ENCODE results near the gene TANGO6. TPM values are rescaled to one million over a fixed set of nuclear protein-coding genes. Genes with fewer than 3 reads are reported as not detected.

Gene TANGO6
- polyA plus RNA-seq, 6 donors from 2014 or later, result 8.5 to 17.0 (median 10.8) TPM

DNA sequence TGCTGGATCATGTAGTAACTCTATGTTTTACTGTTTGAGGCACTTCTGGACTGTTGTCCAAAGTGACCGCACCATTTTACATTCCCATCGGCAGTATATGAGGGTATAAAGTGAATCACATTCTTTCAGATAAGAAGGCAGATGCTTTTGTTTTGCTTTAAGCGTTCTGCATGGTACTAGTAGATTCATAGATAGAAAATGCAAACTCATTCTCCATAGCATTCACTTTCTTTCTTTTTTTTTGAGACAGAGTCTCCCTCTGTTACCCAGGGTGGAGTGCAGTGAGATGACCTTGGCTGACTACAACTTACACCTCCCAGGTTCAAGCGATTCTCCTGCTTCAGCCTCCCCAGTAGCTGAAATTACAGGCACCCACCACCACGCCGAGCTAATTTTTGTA is 40.4 kb downstream of the TANGO6 start:
- Mint-ChIP-seq H3K9me3 (no peaks in the 10 kb centered on the region), H3K27ac (no peak overlapping the region), H3K36me3 (peaks cover 0 to 25% of the 10 kb centered on the region in 2 donors), H3K4me1 (no peaks in the 10 kb centered on the region), H3K4me3 (no peak overlapping the region), H3K27me3 (no peaks in the 10 kb centered on the region)
- no peak for ATAC-seq (ENCODE audit: low read depth in 2 of 2)
- DNase-seq, result no peak

DNA sequence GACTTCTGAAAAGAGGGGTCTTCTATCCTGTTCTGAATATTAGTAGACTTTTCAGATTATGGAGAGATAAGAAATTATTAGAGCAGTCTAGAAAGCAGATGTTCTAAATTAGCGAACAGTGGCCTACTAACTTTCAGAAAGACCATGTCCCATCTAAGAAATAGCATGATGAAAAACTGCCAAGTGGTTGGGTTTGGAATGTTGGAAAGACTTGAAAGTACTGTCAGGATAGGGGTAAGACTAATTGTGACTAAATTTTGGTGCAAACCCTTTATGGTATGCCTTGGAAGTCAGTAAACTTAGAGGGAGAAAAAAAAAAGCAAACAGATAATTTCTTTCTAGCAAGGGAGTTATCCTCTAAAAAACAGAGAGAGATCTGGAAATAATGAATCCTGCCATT is 41.1 kb downstream of the TANGO6 start:
- Mint-ChIP-seq H3K9me3 (no peaks in the 10 kb centered on the region), H3K4me1 (no peaks in the 10 kb centered on the region), H3K27me3 (no peaks in the 10 kb centered on the region), H3K4me3 (no peak overlapping the region), H3K27ac (peak overlapping the region in 2 of 6 donors; percentile 55 to 65), H3K36me3 (peaks cover 0 to 25% of the 10 kb centered on the region in 2 donors)
- ATAC-seq (ENCODE audit: low read depth in 2 of 2) (no peak), DNase-seq (no peak)

DNA sequence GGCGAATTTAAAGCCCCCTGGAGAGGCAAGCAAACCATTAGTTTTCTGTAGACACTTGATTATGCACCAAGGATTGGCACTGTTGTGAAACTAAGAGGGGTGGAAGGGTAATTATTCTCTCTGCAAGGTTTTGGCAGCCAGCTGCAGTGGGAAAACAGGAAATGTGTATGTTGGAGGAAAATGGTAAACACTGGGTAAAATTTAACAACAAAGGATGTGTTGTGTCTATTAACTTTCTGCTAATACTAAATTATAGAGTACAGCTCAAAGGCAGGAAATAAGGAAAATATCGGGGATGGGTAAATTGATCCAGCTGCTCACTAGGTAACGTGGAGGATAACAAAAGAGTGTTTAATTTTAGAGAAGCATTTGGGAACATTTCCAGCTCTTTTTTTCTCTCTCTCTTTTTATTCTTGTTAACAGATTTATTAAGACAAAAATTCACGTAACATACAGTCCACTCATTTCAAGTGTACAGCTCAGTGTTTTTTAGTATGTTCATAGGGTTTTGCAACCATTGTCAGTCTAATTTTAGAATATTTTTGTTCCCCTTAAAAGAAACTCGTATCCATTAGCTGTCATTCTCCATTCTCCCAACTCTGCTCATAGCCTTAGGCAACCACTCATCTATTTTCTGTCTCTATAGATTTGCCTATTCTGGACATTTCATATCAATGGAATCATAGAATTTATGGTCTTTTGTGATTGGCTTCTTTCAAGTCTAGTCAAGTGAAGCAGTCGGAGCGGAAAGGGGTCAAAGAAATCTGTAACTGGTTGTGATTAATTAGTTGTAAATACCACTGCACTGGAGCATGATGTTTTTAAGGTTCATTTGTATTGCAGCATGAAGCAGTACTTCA is 41.8 kb downstream of the TANGO6 start:
- Mint-ChIP-seq H3K27ac (peak overlapping the region in 1 of 6 donors; percentile 55), H3K36me3 (peaks cover 0 to 25% of the 10 kb centered on the region in 2 donors), H3K27me3 (no peaks in the 10 kb centered on the region), H3K4me3 (no peak overlapping the region), H3K4me1 (no peaks in the 10 kb centered on the region), H3K9me3 (no peaks in the 10 kb centered on the region)
- DNase-seq, result no peak
- no peak for ATAC-seq (ENCODE audit: low read depth in 2 of 2)

GRCh38 chr16:68887107-68887506 is 43.8 kb downstream of the TANGO6 start:
- H3K27ac Mint-ChIP-seq, result peak overlapping the region in 1 of 6 donors; percentile 76
- no peaks in the 10 kb centered on the region for H3K4me1 Mint-ChIP-seq
- ATAC-seq (ENCODE audit: low read depth in 2 of 2) (no peak), DNase-seq (no peak)
- H3K27me3 Mint-ChIP-seq, result no peaks in the 10 kb centered on the region
- no peak overlapping the region for H3K4me3 Mint-ChIP-seq
- H3K9me3 Mint-ChIP-seq, result no peaks in the 10 kb centered on the region
- H3K36me3 Mint-ChIP-seq, result peaks cover 0 to 20% of the 10 kb centered on the region in 2 donors

DNA sequence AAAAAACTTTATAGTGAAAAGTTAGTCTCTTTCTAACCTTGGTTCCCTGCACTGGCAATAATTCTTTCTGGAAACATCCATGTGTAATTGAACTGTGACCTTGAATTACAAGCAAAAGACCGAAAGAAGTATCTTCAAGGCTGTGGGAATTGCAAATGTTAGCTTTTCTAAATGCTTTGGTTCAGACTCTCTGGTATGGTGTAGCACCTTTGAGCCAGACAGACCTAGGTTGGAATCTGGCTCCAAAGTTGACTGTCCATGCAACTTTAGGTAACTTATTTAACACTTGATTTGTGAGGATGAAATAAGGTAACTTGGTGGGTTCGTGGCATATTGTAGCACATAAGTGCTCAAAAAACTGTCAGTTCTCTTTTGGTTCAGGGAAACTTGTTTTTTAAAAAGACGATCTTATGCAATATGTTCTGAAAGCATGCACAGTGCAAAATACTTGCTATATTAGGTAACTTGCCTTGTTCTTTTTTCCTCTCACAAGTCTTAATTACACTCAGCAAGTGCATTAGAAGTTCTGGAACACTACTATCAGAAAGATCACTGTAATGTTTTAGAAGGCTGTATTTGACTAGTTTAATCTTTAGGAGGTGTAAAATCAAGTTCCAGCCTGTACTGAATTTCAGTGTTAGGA is 46.3 kb downstream of the TANGO6 start:
- no peak for DNase-seq
- H3K27ac Mint-ChIP-seq, result no peak overlapping the region
- H3K4me1 Mint-ChIP-seq, result no peaks in the 10 kb centered on the region
- no peaks in the 10 kb centered on the region for H3K9me3 Mint-ChIP-seq
- no peak for ATAC-seq (ENCODE audit: low read depth in 2 of 2)
- H3K4me3 Mint-ChIP-seq, result no peak overlapping the region
- H3K27me3 Mint-ChIP-seq, result no peaks in the 10 kb centered on the region
- peaks cover 7 to 15% of the 10 kb centered on the region in 2 donors for H3K36me3 Mint-ChIP-seq

- Mint-ChIP-seq H3K4me1 (no peaks in the 10 kb centered on the region), H3K27ac (no peak overlapping the region), H3K27me3 (no peaks in the 10 kb centered on the region), H3K9me3 (no peaks in the 10 kb centered on the region), H3K36me3 (peaks cover 6 to 7% of the 10 kb centered on the region in 2 donors), H3K4me3 (no peak overlapping the region)
- no peak for ATAC-seq (ENCODE audit: low read depth in 2 of 2)
- DNase-seq, result no peak
Observed at GRCh38 chr16:68892214-68892613, 48.9 kb downstream of the TANGO6 start.

- Mint-ChIP-seq H3K9me3 (no peaks in the 10 kb centered on the region), H3K4me3 (no peak overlapping the region), H3K27ac (no peak overlapping the region), H3K36me3 (peaks cover 5 to 7% of the 10 kb centered on the region in 2 donors), H3K27me3 (no peaks in the 10 kb centered on the region), H3K4me1 (no peaks in the 10 kb centered on the region)
- DNase-seq (no peak), ATAC-seq (ENCODE audit: low read depth in 2 of 2) (no peak)
Observed at GRCh38 chr16:68892898-68893297, 49.6 kb downstream of the TANGO6 start.

- H3K9me3 Mint-ChIP-seq, result no peaks in the 10 kb centered on the region
- H3K36me3 Mint-ChIP-seq, result peaks cover 5 to 7% of the 10 kb centered on the region in 2 donors
- H3K27ac Mint-ChIP-seq, result peak overlapping the region in 2 of 6 donors; percentile 76 to 89
- H3K27me3 Mint-ChIP-seq, result no peaks in the 10 kb centered on the region
- H3K4me1 Mint-ChIP-seq, result no peaks in the 10 kb centered on the region
- DNase-seq, result no peak
- H3K4me3 Mint-ChIP-seq, result no peak overlapping the region
- no peak for ATAC-seq (ENCODE audit: low read depth in 2 of 2)
Observed at GRCh38 chr16:68893710-68894705, 50.7 kb downstream of the TANGO6 start.

DNA sequence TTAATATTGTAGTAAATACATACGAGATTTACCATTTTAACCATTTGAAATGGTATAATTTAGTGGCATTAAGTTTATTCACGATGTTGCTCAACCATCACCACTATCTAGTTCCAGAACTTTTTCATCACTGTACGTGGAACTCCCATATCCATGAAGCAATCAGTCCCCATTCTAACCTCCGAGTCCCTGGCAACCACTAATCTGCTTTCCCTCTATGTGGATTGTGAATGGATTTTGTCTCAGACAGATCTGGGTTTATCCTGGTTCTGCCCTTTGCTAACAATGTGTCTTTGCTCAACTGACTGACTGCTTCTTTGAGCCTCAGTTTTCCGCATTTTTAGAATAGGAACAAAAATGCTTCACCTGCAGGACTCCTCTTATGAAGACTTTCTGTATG is 51.4 kb downstream of the TANGO6 start:
- no peak overlapping the region for H3K27ac Mint-ChIP-seq
- H3K4me1 Mint-ChIP-seq, result no peaks in the 10 kb centered on the region
- ATAC-seq (ENCODE audit: low read depth in 2 of 2) (no peak), DNase-seq (no peak)
- H3K27me3 Mint-ChIP-seq, result no peaks in the 10 kb centered on the region
- peaks cover 5 to 7% of the 10 kb centered on the region in 2 donors for H3K36me3 Mint-ChIP-seq
- H3K4me3 Mint-ChIP-seq, result no peak overlapping the region
- no peaks in the 10 kb centered on the region for H3K9me3 Mint-ChIP-seq

DNA sequence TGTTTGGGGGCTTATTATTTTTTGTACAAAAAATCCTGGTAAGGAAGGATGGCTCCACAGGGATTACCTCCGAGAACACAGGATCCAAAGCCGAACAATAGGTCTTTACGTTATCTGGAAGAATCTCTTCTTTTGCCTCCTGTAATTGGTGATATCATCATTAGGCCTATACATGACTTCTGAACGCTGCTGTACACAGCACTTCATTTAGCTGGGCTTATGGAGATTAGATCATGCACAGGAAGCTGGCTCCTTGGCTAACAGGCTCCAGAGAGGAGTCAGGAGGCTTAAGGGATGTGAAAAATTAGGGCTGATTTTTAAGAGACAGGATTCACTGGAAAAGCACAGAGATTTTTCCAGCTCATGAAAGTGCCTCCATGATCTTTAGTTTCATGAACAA is 54.7 kb downstream of the TANGO6 start:
- no peak for DNase-seq
- ATAC-seq (ENCODE audit: low read depth in 2 of 2), result no peak
- H3K27me3 Mint-ChIP-seq, result no peaks in the 10 kb centered on the region
- H3K27ac Mint-ChIP-seq, result peak overlapping the region in 1 of 6 donors; percentile 15
- no peaks in the 10 kb centered on the region for H3K9me3 Mint-ChIP-seq
- H3K4me3 Mint-ChIP-seq, result no peak overlapping the region
- peaks cover 2 to 4% of the 10 kb centered on the region in 2 donors for H3K36me3 Mint-ChIP-seq
- no peaks in the 10 kb centered on the region for H3K4me1 Mint-ChIP-seq

- Mint-ChIP-seq H3K9me3 (no peaks in the 10 kb centered on the region), H3K27ac (peak overlapping the region in 1 of 6 donors; percentile 22), H3K4me3 (no peak overlapping the region), H3K4me1 (no peaks in the 10 kb centered on the region), H3K27me3 (no peaks in the 10 kb centered on the region), H3K36me3 (peaks cover 0 to 4% of the 10 kb centered on the region in 2 donors)
- DNase-seq (no peak), ATAC-seq (ENCODE audit: low read depth in 2 of 2) (no peak)
Observed at GRCh38 chr16:68900009-68900408, 56.7 kb downstream of the TANGO6 start.

- no peak overlapping the region for H3K27ac Mint-ChIP-seq
- no peaks in the 10 kb centered on the region for H3K9me3 Mint-ChIP-seq
- ATAC-seq (ENCODE audit: low read depth in 2 of 2), result no peak
- H3K36me3 Mint-ChIP-seq, result peaks cover 0 to 4% of the 10 kb centered on the region in 2 donors
- H3K4me1 Mint-ChIP-seq, result no peaks in the 10 kb centered on the region
- H3K4me3 Mint-ChIP-seq, result no peak overlapping the region
- no peak for DNase-seq
- H3K27me3 Mint-ChIP-seq, result no peaks in the 10 kb centered on the region
Observed at GRCh38 chr16:68902003-68902968, 59.0 kb downstream of the TANGO6 start.

All from naive B cell (primary cell).